GM18873 (cell line): Measurements from ENCODE around the gene ANXA2R.
"Not testable (repeated sequence)": the region's sequence is repeated elsewhere in the genome, so short reads cannot be mapped to it uniquely, and the experiment has no call there.

Source experiments
- ATAC-seq: cut with Tn5 transposase; IDR thresholded peaks from one replicate; pipeline ENCODE4 v1.9.1; 2021; ENCODE audit warnings: mild to moderate bottlenecking, moderate library complexity, moderate number of reproducible peaks; ENCODE audit not compliant: unreplicated experiment, low FRiP score

Gene ANXA2R

GRCh38 chr5:43040287-43041098 lies at the start of gene ANXA2R:
Gene ANXA2R (minus strand): TSS chr5:43040319. CDS start chr5:43040046, 273 bp downstream.
- ATAC-seq = peak; percentile 54

- not testable (repeated sequence) for ATAC-seq
Observed at GRCh38 chr5:43086118-43086908, 46.2 kb upstream of the ANXA2R start.

GRCh38 chr5:43085453-43085852 lies 45.3 kb upstream of the ANXA2R start:
- no peak for ATAC-seq

DNA sequence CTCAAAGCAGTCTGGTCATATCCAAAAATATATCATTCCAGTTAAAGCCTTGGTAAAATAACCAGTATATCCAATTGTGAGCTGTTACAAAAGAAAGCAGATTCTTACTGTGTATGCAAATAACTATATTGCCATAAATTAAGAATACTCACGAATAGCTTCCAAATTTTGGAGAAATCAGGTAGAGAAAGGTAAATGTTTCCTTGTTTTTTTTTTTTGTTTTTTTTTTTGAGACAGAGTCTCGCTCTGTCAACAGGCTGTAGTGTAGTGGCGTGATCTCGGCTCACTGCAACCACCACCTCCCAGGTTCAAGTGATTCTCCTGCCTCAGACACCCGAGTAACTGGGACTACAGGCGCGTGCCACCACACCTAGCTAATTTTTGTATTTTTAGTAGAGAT lies 44.3 kb upstream of the ANXA2R start:
- not testable (repeated sequence) for ATAC-seq

- ATAC-seq = not testable (repeated sequence)
Observed at GRCh38 chr5:43081345-43081744, 41.2 kb upstream of the ANXA2R start.

DNA sequence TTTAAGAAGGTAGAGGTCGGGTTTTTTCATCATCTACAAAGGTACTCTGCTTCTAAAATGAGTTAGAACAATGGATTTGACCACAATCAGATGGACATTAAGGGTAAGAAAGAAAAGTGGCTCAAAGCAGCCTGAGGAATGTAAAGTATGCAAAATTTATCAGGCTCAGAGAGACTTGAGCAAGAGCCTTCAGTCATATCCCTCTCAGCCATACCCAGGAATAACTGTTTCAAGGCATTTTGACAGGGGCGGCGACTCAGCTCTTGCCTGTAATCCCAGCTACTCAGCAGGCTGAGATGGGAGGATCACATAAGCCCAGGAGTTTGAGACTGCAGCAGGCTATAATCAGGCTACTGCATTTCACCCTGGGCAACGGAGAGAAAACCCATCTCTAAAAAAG lies 38.8 kb upstream of the ANXA2R start:
- ATAC-seq = no peak

DNA sequence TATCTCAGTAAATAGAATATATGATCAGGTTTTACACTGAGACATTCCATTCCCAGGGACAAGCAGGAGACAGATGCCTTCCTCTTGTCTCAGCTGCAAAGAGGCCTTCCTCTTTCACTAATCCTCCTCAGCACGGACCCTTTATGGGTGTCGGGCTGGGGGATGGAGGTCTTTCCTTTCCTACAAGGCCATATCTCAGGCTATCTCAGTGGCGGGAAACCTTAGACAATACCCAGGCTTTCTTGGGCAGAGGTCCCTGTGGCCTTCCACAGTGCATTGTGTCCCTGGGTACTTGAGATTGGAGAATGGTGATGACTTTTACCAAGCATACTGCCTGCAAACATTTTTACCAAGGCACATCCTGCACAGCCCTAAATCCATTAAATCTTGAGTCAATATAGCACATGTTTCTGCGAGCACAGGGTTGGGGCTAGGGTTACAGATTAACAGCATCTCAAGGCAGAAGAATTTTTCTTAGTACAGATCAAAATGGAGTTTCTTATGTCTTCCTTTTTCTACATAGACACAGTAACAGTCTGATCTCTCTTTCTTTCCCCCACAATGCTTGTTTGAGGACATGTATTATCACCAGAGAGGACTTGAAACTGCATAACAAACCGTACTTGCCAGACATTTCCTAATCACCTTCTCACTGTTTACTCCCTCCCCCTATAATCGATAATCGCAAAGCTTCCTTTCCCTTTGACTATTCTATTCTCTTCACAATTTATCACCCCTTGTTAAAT lies 37.5 kb upstream of the ANXA2R start:
- not testable (repeated sequence) for ATAC-seq

DNA sequence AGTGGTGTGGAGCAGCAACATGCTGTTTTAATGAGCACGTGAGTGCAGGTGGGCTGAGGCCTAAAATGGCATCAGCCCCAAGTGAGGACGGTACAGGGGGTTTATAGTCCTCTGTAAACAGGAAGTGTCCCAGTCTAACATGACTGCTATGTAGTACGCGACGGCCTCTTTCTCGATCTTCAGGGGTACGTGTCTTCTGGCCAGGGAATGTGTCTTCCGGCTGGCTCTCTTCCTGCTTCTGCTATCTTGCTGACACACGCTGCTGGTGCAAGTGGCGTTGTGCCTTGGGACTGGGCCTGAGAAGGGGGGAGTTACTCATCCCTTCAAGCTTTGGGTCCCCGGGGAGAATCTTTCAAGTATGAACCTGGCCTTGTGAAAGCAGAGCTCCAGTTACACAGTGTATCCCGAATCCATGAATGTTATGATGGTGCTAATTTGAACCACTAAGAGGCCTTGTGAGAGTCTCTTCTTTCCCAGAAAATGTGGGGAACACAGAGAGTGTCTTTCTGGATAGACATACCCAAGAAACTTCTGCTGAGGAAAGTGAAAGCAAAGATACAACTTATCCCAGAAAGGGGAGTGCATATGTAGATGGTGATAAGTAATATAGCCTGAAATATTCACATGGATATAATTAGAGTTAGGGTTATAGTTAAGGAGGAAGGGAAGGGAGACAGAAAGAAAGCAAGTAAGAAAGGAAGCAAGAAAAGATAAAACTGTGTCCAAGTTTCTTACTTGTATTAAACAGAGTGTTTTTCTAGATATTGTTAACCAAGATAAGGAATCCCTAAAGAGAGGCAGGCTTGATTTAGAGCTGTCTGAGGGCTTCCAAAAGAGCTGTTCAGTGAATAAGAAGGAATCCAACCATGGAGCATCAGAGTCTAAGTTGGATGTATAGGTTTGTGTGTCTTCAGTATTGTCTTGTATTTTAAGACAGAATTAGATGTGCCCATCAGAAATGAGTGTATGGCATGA lies 35.5 kb upstream of the ANXA2R start:
- ATAC-seq = no peak

DNA sequence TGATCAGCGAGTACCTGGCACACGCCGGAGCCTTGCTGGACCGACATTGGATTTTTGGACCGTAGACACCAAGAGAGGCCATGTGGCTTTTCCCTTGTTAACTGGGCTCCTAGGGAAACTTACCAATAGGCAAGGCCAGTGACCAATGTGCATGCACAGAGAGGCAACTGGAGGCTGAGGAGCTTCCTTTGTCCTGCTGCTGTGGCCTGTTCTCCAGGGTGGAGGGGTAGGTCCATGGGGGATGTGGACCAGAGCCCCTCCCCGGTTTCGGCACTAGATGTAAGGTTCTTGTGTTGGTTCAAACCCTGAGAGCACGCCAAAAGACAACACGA lies 34.8 kb upstream of the ANXA2R start:
- ATAC-seq = no peak

GRCh38 chr5:43073597-43074546 lies 33.8 kb upstream of the ANXA2R start:
- ATAC-seq = no peak

GRCh38 chr5:43069401-43069720 lies 29.2 kb upstream of the ANXA2R start:
- ATAC-seq = not testable (repeated sequence)

- ATAC-seq = no peak
Observed at GRCh38 chr5:43068037-43068436, 27.9 kb upstream of the ANXA2R start.

DNA sequence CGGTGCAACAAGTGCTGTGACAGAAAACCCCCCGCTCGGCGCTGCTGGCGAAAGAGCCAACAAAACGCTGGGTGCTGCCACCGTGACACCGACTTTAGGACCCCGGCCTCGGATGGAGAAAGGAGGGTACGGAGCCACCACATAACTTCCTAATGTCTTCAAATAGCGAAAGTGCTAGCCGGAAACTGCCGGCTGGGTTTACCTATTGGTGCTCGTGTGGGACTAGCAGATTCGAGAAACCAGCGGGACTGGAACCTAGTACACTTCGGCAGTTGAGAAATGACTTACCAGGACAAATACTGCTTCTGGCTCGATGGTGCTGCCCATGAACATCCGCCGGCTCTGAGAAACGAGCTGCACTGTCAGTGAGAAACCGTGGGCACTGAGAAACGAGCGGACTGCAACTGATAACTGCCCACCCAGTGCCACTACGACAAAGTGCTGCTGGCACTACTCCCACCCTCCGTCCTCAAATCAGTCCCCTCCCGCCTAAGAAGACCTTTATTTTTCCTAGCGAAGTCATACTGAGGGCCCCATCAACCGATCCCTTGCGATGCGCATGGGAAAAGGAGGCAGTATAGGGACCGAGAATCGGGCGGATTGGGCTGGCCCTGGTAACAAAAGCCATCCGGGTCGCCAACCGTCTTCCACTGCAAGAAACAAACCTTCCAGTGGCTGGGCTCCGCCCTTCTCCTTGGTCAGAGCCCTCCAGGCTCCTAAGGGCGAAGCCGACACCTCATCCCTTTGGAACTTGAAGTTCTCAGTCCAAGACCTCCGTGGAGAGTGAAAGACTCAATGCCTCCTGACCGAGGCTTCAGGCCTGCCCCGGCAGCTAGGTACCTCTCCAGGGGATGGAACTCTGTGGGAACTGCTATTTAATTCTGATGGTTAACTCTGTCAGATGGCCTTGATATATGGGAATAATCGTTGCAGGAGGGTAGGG lies 27.0 kb upstream of the ANXA2R start:
- ATAC-seq = peak; percentile 49

- ATAC-seq = peak; percentile 17
Observed at GRCh38 chr5:43065948-43066798, 26.1 kb upstream of the ANXA2R start.

- ATAC-seq = no peak
Observed at GRCh38 chr5:43065387-43065947, 25.3 kb upstream of the ANXA2R start.

DNA sequence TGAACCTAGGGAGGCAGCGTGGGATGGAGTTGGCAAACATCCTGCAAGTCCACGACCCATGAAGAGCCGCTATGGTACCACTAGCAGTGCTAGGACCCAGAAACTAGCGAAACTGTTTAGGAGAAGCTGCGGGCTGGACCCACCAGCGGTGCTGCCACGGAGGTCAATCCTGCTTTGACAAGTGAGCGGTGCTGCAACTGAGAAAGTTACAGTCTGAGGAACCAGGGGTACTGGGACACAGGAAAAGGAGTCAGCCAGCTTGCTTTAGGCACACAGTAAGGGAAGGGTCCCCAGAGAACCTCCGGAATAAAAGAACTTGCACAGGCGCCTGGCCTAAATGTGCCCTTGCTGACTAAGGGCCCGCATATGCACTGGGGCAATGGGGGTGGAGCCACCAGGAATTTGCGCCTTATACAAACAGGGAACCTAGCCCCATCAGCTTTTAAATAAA lies 23.6 kb upstream of the ANXA2R start:
- no peak for ATAC-seq
